Small intestine (tissue), 7 donors: ENCODE measurements around the gene GZMM. TPM values are rescaled to one million over a fixed set of nuclear protein-coding genes. Genes with fewer than 3 reads are reported as not detected.

ENCODE experiments used
- DNase-seq, 2 donors: peaks; one replicate each; pipeline versions ENCODE4 v3.0.0 to v3.0.0-alpha.2; 2013
- FAIRE-seq: peaks from 2 replicates; lab custom pipeline; 2012; peaks lifted over from hg19 to GRCh38; lab: Jason Lieb, UNC
- H3K27ac ChIP-seq, 3 donors: one replicate each; pipeline ENCODE4 v1.5.1; 2013; ENCODE audit warnings: low read length in 2 of 3, mild to moderate bottlenecking in 2 of 3, control low read depth in 1 of 3, inconsistent platforms in 1 of 3, low read depth in 1 of 3, moderate library complexity in 1 of 3
- H3K27me3 ChIP-seq, 3 donors: one replicate each; pipeline ENCODE4 v1.6.1; 2013; ENCODE audit warnings: low read length in 3 of 3, inconsistent platforms in 1 of 3; ENCODE audit not compliant: control insufficient read depth in 3 of 3, insufficient read depth in 3 of 3
- H3K36me3 ChIP-seq, 3 donors: one replicate each; pipeline ENCODE4 v1.6.1; 2013; ENCODE audit warnings: low read length in 3 of 3, inconsistent platforms in 1 of 3, low read depth in 1 of 3, mild to moderate bottlenecking in 1 of 3, moderate library complexity in 1 of 3; ENCODE audit not compliant: control insufficient read depth in 3 of 3, insufficient read depth in 2 of 3
- H3K4me1 ChIP-seq, 3 donors: one replicate each; pipeline ENCODE4 v1.6.1; 2013; ENCODE audit warnings: low read length in 2 of 3, inconsistent platforms in 1 of 3, low read depth in 1 of 3, mild to moderate bottlenecking in 1 of 3, moderate library complexity in 1 of 3; ENCODE audit not compliant: control insufficient read depth in 3 of 3, insufficient read depth in 2 of 3
- H3K4me3 ChIP-seq, 3 donors: one replicate each; pipeline ENCODE4 v1.5.1; 2013; ENCODE audit warnings: low read length in 3 of 3, control low read depth in 1 of 3, inconsistent platforms in 1 of 3, low read depth in 1 of 3, mild to moderate bottlenecking in 1 of 3, moderate library complexity in 1 of 3
- H3K9me3 ChIP-seq, 2 donors: one replicate each; pipeline ENCODE4 v1.6.1; 2013; ENCODE audit warnings: low read depth in 1 of 2, low read length in 1 of 2; ENCODE audit not compliant: control insufficient read depth in 2 of 2, insufficient read depth in 1 of 2
- WGBS, 3 donors: extraction: QIAGEN DNeasy Blood & Tissue Kit; methylation state at CpG; one replicate each; pipeline ENCODE4 v1.1.7; 2013; 5-methylcytosine and 5-hydroxymethylcytosine counted together
- polyA plus RNA-seq, 4 donors: library from polyadenylated mRNA; stranded (reverse) in 3 of 4; unstranded in 1 of 4; fragments of 200-250 nt in 3 of 4; fragments of 120-200 nt in 1 of 4; gene quantifications; one replicate each; pipeline versions ENCODE4 v1.2.1 to v1.2.3, GENCODE V29; 2013
- donor health status: healthy with polysubstance abuse.
- donor health status: control.
- donor health status: control.
- donor health status: Bipolar disorder and iron deficiency.
- donor health status: healthy.

Gene GZMM
- polyA plus RNA-seq, 4 donors, result 0.89 to 5.7 (median 1.8) TPM

GRCh38 chr19:517721-518597 lies 25.9 kb upstream of the GZMM start:
- Histone ChIP-seq H3K27me3 (no peaks in the 10 kb centered on the region), H3K27ac (peak overlapping the region in 1 of 3 donors; percentile 58), H3K4me1 (peaks cover 0 to 12% (median 0%) of the 10 kb centered on the region in 3 donors), H3K4me3 (no peak overlapping the region), H3K36me3 (peaks cover 0 to 33% (median 0%) of the 10 kb centered on the region in 3 donors), H3K9me3 (peaks cover 0 to 27% of the 10 kb centered on the region in 2 donors)
- DNase-seq (peak in 1 of 2 donors; percentile 88), FAIRE-seq (no peak)
- 30 to 53% (median 49%) methylated on average over 6 to 10 of the region's 10 CpGs for WGBS, 3 donors

GRCh38 chr19:518598-519231 lies 25.1 kb upstream of the GZMM start:
- 16 to 27% (median 24%) methylated on average over 46 to 58 of the region's 58 CpGs for WGBS, 3 donors
- Histone ChIP-seq H3K36me3 (peaks cover 0 to 32% (median 0%) of the 10 kb centered on the region in 3 donors), H3K4me1 (peaks cover 0 to 8% (median 0%) of the 10 kb centered on the region in 3 donors), H3K4me3 (peak overlapping the region in 2 of 3 donors; percentile 13 to 18), H3K27me3 (no peaks in the 10 kb centered on the region), H3K27ac (peak overlapping the region in 1 of 3 donors; percentile 61), H3K9me3 (peaks cover 0 to 27% of the 10 kb centered on the region in 2 donors)
- FAIRE-seq (no peak), DNase-seq (peak; percentile 46 to 88)

GRCh38 chr19:519449-519865 lies 24.4 kb upstream of the GZMM start:
- Histone ChIP-seq H3K27ac (no peak overlapping the region), H3K27me3 (no peaks in the 10 kb centered on the region), H3K9me3 (peaks cover 0 to 27% of the 10 kb centered on the region in 2 donors), H3K36me3 (peaks cover 0 to 24% (median 0%) of the 10 kb centered on the region in 3 donors), H3K4me3 (no peak overlapping the region), H3K4me1 (peaks cover 0 to 8% (median 0%) of the 10 kb centered on the region in 3 donors)
- FAIRE-seq (no peak), DNase-seq (no peak)
- 74 to 85% (median 80%) methylated on average over 29 to 45 of the region's 45 CpGs for WGBS, 3 donors

GRCh38 chr19:522726-523125 lies 21.1 kb upstream of the GZMM start:
- no peak for DNase-seq
- Histone ChIP-seq H3K9me3 (peaks cover 0 to 27% of the 10 kb centered on the region in 2 donors), H3K27me3 (peaks cover 0 to 2% (median 0%) of the 10 kb centered on the region in 3 donors), H3K4me3 (no peak overlapping the region), H3K27ac (no peak overlapping the region), H3K4me1 (no peaks in the 10 kb centered on the region), H3K36me3 (peaks cover 0 to 18% (median 0%) of the 10 kb centered on the region in 3 donors)
- FAIRE-seq, result no peak
- 89 to 92% (median 89%) methylated on average over 12 of the region's 12 CpGs for WGBS, 3 donors

- peaks cover 0 to 18% (median 0%) of the 10 kb centered on the region in 3 donors for H3K36me3 ChIP-seq
- H3K4me3 ChIP-seq, result no peak overlapping the region
- H3K27ac ChIP-seq, result no peak overlapping the region
- H3K4me1 ChIP-seq, result no peaks in the 10 kb centered on the region
- peaks cover 0 to 2% (median 0%) of the 10 kb centered on the region in 3 donors for H3K27me3 ChIP-seq
- peaks cover 0 to 27% of the 10 kb centered on the region in 2 donors for H3K9me3 ChIP-seq
- no peak for FAIRE-seq
- DNase-seq, result no peak
- WGBS, 3 donors, result 47 to 66% (median 63%) methylated on average over 27 to 29 of the region's 29 CpGs
These were observed 19.7 kb upstream of the GZMM start for GRCh38 chr19:524062-524674.

- DNase-seq (no peak), FAIRE-seq (no peak)
- H3K36me3 ChIP-seq, result peaks cover 0 to 12% (median 0%) of the 10 kb centered on the region in 3 donors
- no peaks in the 10 kb centered on the region for H3K4me1 ChIP-seq
- H3K27me3 ChIP-seq, result peaks cover 0 to 2% (median 0%) of the 10 kb centered on the region in 3 donors
- 73 to 80% (median 75%) methylated on average over 18 of the region's 18 CpGs for WGBS, 3 donors
- no peak overlapping the region for H3K4me3 ChIP-seq
- H3K9me3 ChIP-seq, result peaks cover 0 to 25% of the 10 kb centered on the region in 2 donors
- H3K27ac ChIP-seq, result no peak overlapping the region
These were observed 18.8 kb upstream of the GZMM start for GRCh38 chr19:525029-525428.

- Histone ChIP-seq H3K4me3 (no peak overlapping the region), H3K4me1 (peaks cover 0 to 7% (median 0%) of the 10 kb centered on the region in 3 donors), H3K27me3 (peaks cover 0 to 2% (median 0%) of the 10 kb centered on the region in 3 donors), H3K27ac (no peak overlapping the region), H3K36me3 (peaks cover 0 to 6% (median 0%) of the 10 kb centered on the region in 3 donors), H3K9me3 (peaks cover 0 to 19% of the 10 kb centered on the region in 2 donors)
- WGBS, 3 donors, result 50 to 52% (median 52%) methylated on average over 13 of the region's 13 CpGs
- DNase-seq (no peak), FAIRE-seq (no peak)
These were observed 17.9 kb upstream of the GZMM start for GRCh38 chr19:525857-526419.
